GM21619 (cell line): ENCODE results near the gene GRIN3B.
"Not testable (repeated sequence)": the region's sequence is repeated elsewhere in the genome, so short reads cannot be mapped to it uniquely, and the experiment has no call there.

Experiments
- ATAC-seq: cut with Tn5 transposase; IDR thresholded peaks from one replicate; pipeline ENCODE4 v1.9.1; 2021; ENCODE audit not compliant: unreplicated experiment

The GRIN3B gene

GRCh38 chr19:1018393-1018792 lies 18.2 kb downstream of the GRIN3B start:
- no peak for ATAC-seq

- no peak for ATAC-seq
These were observed 18.9 kb downstream of the GRIN3B start for GRCh38 chr19:1018932-1019615.

DNA sequence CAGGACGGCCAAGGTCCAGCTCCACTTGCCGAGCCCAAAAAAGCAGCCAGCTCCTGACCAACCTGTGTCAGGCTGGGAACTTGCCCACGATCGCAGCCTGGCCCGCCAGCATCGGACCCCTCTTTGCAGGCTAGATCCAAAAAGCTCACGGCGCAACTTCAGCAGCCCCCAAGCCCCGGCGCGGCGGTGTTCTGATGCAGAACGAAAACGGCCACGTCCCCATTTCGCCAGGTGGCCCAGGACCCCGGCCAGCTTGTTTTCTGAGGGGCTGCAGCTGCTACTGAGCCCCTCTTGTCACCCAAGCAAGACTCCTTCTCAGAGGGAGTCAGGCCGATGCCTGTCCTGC lies 19.4 kb downstream of the GRIN3B start:
- no peak for ATAC-seq

- no peak for ATAC-seq
These were observed 20.0 kb downstream of the GRIN3B start for GRCh38 chr19:1019980-1020867.

- peak; percentile 58 for ATAC-seq
These were observed 20.7 kb downstream of the GRIN3B start, which contains the start of gene TMEM259 for GRCh38 chr19:1020868-1021425. Gene TMEM259, minus strand, starts transcription at chr19:1021123. Its CDS starts 127 bp downstream, at chr19:1020996.

GRCh38 chr19:1023883-1024188 lies 23.6 kb downstream of the GRIN3B start:
- ATAC-seq = not testable (repeated sequence)

DNA sequence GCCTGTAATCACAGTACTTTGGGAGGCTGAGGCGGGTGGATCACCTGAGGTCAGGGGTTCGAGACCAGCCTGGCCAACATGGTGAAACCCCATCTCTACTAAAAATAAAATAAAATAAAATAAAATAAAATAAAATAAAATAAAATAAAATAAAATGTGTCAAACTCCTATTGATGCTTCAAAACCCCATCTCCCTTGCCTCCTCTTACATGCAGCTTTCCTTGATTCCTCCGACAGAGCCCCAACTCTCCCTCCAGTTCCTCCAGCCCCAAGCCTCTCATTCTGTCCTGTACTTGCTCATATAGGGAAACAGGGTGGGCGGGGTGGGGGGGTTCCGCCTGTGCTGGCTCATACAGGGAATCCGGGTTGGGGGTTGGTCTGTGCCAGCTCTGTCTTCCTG lies 24.9 kb downstream of the GRIN3B start:
- not testable (repeated sequence) for ATAC-seq

DNA sequence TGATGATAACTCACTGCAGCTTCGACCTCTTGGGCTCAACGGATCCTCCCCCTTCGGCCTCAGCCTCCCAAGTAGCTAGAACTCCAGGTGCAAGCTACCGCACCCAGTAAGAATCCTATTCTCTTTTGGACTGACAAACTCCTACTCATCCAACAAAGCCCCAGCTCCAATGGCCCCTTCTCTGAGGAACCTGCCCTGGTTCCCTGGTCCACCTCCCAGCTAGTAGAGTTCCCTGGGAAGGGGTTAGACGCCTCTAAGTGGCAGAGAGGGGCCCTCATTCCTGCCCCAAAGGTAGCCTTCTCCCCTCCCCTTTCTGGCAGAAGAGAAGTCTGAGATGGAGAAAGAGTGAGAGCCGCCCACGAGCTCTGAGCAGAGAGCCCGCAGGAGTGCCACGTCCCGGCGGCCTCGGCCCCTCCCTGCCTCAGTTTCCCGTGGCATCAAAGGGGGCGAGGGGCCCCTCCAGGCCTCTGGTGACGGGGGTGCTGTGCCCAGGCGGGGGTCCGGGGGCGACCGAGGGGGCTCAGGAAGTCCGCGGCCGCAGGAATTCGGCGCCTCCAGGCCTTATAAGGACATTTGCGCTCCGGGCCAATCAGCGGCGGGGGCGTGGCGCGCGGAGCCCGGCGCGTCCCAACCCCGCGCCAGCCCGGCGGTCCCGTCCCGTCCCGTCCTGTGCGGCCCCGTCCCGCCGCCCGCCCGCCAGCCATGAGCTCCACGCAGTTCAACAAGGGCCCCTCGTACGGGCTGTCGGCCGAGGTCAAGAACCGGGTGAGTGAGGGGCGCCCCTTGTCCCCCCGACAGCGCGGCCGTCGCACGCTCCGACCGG lies 26.0 kb downstream of the GRIN3B start, which contains the start of gene CNN2:
TSS of gene CNN2 (plus strand) at position 649 of the 823 bp plus-strand sequence. CDS start at position 703, 54 bp downstream.
- ATAC-seq = peak; percentile 41

GRCh38 chr19:1026783-1027649 lies 26.8 kb downstream of the GRIN3B start:
- no peak for ATAC-seq

GRCh38 chr19:1027650-1028061 lies 27.4 kb downstream of the GRIN3B start:
- ATAC-seq = no peak

DNA sequence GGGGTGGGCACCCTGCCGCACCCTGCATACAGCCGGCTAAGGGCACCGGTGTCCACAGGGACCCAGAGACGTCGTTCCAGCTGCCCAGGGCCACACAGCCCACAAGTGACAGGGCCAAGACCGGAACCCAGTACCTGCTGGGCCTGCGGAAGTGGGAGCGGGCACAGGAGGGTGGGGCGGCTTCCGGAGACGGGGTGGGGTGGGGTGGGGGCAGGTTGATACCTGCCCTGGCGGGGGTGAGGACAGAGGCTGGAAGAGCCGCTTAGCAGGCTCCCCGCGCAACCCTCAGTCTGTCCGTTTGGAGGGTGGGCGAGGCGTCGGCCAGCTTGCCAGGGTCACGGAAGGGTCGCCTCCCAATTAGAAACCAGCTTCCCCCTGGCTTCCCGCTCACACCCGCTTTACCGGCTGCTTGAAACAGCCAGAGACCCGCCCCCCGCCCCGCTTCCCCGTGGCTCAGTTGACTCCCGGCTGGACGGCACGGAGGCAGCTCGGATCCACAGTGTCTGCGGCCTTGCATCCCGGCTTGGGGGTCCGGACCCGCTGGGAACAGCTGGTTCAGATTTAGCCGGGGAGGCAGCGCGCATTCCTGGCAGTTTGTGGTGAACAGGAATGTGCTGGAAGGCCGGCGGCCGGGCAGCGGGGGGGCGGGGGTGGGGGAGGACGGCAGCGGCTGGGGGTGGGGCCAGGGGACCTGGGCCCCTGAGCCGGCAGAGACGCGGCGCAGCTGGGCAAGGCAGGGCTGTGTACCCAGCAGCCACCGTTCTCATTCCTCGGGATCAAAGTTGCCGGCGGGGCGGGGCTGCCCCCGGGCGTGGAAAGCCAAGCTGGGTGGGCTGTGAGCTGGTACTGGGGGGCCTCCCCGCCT lies 28.1 kb downstream of the GRIN3B start:
- ATAC-seq = no peak

DNA sequence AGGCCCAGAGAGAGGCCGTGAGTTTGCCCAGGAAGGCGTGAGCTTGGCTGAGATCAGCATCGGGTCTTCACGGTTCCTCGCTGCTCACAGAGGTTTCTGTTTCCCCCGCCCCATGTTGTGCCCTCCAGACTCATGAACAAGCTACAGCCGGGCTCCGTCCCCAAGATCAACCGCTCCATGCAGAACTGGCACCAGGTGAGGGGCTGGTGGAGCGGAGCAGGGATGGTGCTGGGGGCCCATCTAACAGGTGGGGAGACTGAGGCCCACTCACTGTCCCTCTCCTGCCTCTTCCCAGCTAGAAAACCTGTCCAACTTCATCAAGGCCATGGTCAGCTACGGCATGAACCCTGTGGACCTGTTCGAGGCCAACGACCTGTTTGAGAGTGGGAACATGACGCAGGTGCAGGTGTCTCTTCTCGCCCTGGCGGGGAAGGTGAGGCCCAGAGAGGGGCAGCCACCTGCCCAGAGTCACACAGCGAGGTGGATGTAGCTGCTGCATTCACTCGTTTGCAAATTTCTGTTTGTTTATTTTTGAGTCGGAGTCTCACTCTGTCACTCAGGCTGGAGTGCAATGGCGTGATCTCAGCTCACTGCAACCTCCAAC lies 32.1 kb downstream of the GRIN3B start:
- no peak for ATAC-seq

GRCh38 chr19:1035998-1036621 lies 35.9 kb downstream of the GRIN3B start:
- no peak for ATAC-seq

DNA sequence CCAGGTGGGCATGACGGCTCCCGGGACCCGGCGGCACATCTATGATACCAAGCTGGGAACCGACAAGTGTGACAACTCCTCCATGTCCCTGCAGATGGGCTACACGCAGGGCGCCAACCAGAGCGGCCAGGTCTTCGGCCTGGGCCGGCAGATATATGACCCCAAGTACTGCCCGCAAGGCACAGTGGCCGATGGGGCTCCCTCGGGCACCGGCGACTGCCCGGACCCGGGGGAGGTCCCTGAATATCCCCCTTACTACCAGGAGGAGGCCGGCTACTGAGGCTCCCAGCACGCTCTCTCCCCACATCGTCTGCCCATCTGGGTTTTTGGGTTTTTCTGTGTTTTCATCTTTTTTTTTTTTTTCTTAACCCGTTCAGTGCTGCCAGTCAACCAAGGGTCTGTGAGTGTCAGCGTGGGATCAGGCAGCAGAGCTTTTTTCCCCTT lies 37.4 kb downstream of the GRIN3B start:
- ATAC-seq = no peak

DNA sequence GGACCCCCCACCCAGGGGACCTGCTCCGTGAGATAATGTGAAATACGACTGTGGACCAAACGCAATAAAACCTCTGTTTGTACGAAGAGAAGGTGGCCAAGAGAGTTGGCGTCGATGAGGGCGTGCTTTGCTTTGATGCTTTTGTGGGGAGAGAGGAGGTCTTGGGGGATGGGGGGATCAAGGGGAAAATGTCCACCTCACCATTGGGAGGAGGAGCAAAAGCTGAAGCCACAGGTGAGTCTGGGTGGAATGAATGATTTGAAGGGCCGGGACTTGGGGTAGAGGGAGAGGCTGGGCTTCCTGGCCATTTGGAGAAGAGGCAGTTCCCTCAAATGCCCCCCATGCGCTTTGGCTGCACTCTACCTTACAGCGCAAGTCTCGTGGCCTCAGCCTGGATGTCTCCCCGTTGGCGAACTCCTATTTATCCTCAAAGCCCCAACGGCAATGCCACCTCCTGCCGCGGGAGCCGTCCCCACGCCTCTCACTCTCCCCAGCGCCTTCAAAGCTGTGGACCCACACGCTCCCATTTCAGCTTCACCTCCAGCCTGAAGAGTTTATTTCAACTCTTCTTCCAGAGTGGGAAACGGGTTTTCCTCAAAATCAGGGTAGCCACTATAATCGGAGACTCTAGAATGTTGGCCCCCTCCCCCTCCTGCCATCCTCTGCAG lies 38.9 kb downstream of the GRIN3B start:
- no peak for ATAC-seq

DNA sequence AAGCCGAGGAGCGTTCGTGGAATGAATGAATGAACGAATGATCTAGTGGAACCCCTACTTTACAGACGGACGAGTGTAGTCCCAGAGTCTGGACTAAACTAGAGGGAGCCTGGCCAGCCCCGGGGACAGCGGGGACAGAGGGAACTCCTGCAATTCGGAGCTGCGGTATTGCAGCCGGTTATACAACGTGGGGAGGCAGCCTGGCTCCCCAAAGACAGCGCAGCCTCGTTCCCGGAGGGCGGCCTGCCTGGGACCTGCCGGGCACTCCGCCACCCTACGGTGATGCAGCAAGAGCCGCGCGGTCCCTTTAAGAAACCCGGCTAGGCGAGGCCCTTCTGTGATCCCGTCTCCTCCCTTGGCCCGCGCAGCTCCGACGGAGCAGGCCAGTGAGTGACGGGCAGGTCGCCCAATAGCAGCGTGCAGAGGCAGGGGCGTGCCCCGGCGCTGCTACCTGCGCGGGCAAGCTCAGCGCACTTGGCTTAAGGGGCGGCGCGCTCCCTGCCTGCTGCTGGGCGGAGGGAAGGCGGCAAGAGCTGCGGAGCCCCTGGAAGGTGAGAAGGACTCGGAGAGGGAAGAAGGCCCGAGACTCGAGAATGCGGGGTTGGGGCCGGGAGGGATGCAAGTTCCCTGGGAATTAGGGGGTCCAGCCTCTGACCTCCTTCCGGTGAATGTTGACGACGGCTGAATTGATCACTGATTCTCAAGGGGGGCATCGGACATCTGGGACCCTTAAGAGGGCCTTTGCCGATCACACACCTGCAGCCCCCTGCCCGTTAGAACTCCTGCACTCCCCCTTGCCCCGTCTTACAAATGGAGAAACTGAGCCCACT lies 39.6 kb downstream of the GRIN3B start, which contains the start of gene ABCA7:
TSS of gene ABCA7 (plus strand) at position 462 of the 830 bp plus-strand sequence. CDS start 1,255 bp downstream, outside the sequence.
- ATAC-seq = peak; percentile 63
